GM21737 (cell line): ENCODE measurements around the gene PRTFDC1.
A peak's percentile ranks its signal among the peaks of the same experiment; 100 is the strongest.

Source experiments
- ATAC-seq: cut with Tn5 transposase; IDR thresholded peaks from one replicate; pipeline ENCODE4 v1.9.1; 2021; ENCODE audit warnings: mild to moderate bottlenecking, moderate library complexity; ENCODE audit not compliant: unreplicated experiment

PRTFDC1 gene

DNA sequence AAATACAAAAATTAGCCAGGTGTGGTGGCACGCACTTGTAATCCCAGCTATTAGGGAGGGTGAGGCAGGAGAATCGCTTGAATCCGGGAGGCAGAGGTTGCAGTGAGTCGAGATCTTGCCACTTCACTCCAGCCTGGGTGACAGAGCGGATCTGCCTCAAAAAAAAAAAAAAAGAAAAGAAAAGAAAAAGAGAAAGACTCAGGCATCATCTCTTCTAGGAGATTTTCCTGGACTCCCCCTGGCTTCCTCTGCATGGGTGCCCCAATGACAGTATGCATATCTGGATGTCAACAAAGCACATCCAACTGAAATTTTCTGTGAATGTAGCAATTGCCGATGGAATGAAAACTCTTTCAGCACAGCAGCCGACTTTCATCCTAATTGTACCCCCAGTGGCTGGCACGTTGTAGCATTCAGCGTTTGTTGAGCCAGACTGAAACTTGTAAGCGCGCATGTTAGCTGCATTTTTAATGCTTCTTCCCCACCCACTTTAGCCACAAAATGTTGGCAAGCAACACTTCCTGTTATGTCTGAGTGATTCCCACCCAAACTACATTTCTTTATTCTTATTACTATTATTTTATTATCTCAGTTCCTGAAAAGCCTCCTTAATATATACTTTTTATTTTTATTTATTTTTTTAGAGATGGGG, 70.2 kb downstream of the PRTFDC1 start:
- peak; percentile 72 for ATAC-seq

DNA sequence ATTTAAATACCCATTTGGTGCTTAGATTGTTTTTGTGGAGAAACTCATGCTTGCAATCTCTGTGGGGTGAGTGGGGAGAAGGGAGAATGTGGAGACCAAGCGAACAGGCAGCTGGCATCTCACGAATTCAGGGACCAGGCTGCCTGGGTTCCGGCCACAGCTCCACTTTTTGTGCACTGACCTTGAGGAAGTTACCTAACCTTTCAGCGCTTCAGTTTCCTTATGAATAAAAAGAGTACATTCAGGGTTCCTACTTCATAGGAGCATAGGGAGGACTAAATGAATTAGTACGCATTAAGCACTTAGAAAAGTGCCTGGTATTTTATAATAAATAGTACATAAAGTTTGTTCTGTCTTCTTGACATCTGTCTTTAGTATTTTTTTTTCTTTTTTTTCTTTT, 72.5 kb downstream of the PRTFDC1 start:
- ATAC-seq, result no peak

DNA sequence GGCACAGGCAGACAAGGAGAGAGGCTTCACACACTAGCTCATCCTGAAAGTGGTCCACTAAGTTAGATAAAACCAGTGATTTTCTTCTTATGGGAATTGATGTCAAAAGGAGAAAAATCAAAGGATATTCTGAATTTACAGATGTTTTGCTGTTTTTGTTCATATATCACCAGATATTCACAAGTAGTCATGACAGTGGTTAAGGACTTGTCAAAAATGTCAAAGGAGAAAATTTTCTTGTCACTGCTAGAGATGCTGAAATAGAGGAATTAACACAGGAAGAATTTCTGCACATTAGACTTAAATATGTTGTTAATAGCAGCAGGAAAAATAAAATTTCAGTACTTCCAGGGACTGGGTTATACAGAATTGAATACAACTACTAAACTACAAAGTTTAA, 78.3 kb downstream of the PRTFDC1 start:
- no peak for ATAC-seq

DNA sequence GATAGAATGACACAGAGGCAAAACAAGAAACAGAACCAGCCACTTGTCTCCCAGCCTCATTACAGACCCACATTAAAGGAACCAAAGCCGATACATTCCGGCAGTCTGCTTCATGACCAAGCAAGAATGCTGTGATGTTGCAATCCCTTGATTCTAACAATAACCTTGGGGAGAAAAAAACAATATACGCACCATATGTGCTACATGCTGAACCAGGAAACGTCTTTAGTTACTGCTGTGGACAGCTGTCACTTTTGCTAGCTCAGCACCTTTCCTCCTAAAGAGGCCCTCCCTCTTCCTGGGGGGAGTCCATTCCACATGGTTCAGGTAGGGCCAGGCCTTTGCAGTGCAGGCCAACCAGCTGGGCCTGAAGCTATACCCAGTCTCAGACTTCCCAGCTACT, 79.1 kb downstream of the PRTFDC1 start:
- ATAC-seq, result no peak

DNA sequence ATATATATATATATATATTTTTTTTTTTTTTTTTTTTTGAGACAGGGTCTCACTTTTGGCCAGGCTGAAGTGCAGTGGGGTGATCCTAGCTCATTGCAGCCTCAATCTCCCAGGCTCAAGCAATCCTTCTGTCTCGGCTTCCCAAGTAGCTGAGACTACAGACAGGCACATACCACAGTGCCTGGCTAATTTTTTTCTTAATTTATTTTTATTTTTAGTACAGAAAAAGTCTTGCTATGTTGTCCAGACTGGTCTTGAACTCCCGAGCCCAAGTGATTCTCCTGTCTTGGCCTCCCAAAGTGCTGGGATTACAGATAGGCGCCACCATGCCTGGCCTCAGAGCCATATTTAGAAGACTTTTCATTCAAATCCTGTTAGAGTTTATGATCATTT, 79.6 kb downstream of the PRTFDC1 start:
- ATAC-seq, result no peak

DNA sequence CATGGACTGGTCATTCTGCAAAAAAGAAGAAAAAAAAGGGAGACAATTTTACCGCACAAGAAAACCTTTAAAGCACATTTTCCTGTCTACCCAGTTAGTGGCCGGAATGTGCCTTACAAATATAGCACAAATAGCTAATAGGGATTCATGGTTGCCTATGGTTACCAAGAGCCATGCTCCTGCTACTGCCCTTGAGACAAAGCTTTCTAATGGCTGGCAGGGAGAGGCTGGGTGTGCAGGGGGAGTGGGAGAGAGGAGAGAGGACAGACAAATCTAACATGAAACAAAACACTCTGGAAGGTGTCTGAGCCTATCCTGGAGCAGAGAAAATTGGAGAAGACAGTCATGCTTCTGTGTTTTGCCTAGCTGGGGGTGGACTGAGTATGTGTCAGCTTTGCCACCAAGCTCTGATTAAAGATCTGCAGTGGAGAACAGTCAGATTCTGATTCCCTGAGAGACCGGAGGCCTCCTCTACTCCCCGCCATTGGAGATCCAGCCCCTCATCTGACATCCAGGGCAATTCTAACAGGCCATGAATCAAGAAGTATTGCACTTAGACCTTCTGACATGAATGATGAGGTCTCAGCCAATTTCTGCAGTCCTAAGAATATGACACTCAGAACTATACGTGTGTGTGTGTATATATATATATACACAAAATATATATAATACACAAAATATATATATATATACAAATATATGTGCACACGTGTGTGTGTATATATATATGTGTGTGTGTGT, 80.2 kb downstream of the PRTFDC1 start:
- ATAC-seq, result no peak

DNA sequence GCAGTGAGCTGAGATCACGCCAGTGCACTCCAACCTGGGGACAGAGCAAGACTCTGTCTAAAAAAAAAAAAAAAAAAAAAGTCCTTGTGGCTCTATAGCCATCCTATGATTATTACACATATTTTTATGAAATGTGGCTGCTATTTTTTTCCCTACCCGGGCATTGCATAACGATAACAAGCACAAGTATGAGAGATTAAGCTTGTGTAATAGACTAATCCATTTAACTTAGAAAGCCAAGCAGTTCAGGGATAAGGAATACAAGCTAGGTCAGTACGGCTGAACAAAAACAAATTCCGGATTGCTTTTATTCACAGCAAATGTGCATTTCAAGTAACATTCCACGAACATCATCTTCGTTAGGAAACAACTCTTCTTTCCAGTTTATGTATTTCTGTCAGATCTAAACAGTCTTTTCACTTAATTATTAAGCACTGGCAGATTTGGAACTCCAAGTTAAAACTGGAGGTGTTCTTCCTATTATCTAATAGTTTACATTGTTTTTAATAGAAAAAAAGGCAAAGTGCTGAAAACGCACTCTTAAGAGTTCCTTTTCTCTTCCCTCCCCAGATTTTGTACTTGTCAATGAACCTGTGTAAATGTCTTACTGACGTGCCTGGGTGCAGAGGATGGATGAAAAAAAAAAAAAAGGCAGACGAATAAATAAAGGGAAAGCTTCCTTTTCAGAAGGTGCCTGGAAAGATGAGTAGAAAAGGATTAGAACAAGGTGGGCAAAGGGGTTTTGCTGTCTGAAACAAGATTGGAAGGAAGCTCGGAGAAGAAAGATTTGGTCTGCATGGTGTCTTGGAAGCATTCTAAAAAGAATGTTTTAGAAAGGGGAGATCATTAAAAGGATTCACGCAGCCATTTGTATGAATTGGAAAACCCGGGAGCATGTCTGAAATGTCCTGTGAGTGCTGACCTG, 81.1 kb downstream of the PRTFDC1 start:
- no peak for ATAC-seq

DNA sequence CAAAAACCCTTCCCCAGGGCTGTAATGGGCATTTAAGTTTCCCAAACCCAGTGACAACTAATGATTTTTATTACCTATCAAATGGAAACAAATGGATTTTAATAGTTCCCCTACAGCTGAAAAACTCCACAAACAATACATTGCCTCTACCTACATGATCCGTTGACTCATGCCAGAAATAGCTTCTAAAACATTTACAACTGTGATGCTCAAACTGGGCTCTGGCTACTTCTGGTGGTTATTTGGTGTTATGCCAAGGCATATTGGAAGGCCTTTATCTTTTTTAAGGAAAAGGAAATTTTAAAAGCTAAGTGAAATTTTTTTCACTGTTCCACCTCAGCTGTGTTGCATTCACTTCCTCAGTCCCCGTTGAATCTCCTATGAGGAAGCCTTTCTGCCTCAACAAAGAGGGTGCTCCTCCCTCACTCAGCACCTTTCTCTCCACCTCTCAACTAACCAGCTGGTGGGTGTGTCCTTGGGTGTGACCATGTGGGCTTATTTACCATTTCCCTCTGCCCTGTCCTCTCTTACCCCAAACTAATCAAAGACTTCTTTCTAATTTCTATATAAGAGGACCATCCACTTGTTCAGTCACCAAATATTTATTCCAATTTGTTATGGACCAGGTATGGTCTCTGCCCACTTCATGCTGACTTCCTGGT, 82.9 kb downstream of the PRTFDC1 start:
- no peak for ATAC-seq

DNA sequence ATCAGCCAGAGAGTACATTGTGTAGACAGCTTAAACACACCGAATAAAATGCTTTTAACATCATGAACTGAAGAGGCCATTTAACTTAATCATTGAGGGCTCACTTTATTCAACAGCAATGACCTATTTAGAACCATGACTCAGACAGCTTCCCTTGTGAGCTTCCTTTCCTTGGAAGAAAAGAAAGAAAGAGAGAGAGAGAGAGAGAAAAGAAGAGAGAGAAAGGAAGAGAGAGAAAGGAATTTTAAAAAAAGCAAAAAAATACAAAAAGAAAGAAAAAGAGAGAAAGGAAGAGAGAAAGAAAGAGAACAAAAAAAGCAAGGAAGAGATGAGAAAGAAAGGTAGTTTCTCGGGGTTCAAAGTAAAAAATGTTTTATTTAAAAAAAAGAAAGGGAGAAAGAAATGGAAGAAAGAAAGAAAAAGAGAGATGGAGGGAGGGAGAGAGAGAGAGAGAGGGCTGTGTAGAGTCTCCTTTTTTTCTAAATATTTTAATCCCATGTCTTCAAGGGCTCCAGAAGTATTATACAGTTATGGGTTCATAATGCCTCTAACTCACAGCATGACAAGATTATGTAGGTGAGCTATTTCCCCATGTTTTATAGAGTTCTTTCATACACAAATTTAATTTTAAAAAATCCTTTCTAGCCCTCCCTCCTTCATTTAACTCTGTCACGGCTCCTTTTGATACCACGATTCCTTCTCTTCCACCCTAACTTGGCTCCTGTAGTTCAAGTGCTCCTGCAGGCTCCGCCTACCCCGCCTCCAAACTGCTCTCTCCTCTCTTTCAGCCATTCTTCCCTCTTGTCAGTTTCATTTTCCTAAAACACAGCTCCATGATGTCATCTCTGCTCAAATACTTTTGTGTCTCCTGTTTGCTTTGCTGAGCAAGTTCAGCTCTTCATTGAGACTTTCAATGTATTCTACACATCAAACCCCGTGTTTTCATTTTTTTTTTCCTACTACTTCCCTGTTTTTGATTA, 85.5 kb downstream of the PRTFDC1 start:
- ATAC-seq, result no peak

DNA sequence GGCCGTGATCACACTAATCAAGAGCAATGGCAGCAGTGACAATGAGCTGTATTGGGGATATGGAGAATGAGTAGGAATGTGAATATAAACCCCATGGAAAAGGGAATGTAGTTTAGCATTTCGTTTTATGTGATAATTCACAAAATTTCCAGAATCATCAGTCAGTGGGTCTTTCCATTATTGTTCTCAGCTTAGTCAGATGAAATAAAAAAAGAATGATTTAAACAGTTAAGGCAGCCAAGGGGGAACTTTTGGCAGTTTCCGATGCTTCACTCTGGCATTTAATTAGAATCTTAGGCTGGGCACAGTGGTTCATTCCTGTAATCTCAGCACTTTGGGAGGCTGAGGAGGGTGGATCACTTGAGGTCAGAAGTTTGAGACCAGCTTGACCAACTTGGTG, 86.6 kb downstream of the PRTFDC1 start:
- no peak for ATAC-seq

DNA sequence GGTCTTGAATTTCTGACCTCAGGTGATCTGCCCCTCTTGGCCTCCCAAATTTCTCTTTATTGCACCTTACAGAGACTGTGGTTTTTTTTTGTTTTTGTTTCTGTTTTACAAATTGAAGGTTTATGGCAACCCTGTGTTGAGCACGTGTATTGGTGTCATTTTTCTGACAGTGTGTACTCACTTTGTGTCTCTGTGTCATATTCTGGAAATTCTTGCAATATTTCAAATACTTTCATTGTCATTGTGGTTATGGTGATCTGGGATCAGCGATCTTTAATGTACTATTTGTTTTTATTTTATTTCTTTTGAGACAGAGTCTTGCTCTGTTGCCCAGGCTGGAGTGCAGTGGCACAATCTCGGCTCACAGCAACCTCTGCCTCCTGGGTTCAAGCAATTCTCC, 89.8 kb downstream of the PRTFDC1 start:
- ATAC-seq, result no peak

DNA sequence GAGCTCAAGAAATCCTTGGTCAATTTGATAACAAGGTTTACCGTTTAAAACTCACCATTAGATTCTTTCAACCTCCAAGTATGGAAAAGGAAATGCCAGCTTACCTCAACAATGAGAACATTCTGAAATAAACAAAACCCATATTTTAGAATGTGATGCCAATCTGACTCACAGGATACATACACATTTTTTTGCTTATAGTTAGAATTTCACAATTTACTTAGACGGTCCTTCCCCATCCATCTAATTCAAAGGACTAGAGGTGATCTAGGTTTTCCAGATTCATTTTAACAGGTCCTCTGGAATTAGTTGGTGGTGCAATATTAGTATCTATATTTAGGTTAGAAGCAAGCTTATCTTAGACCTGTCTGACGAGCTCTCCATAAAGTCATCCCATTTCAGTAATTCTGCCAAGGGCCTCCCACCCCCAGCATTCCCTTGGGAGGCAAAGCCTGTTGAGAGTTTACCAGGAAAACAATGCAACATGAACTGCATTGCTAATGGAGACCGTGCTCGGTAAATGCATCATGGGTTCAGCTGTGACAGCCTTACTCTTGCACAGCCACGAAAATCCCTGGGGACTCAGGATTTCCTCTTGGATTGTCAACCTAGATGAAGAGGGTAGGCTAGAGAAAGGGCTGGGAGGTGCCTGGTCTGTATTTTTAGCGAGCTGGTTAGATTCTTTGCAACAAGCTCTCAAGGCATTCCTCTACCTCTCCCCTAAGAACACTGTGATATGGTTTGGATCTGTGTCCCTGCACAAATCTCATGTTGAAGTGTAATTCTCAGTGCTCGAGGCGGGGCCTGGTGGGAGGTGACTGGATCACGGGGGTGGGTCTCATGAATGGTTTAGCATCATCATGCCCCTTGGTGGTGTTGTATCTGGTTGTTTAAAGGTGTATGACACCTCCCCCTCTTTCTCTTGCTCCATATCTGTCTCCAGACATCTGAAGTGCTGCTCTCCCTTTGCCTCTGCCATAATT, 93.8 kb downstream of the PRTFDC1 start:
- ATAC-seq, result no peak

DNA sequence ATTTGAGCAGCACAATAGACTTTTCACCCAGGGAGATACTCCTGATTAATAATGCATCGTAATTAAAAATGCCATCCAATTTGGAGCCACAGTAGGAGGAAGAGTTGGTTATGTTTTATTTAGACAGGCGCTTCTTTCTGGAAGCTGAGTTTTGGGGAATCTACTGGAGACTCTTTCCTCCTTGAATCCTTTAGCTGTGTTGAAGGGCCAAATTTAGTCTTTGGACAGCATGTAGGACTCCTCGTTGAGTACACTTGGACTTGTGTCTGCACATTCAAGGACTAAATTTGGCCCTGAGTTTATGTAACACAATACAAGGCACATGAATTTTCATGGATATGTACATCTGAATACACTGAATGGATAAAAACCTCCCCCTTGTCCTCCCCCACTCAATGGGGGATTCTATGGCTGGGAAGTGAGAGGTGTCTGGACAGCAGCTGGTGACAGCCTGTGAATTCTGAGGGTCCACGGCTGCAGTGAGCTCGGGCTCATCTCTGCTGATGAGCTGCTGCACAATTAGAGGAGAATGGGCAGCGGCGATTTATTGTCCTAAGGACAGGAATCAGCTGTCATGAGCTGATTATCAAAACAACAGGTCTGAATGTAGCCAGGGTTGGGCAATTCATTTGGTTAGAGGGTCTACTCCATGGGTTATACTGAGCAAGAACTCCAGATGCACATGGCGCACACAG, 95.2 kb downstream of the PRTFDC1 start:
- ATAC-seq, result no peak

DNA sequence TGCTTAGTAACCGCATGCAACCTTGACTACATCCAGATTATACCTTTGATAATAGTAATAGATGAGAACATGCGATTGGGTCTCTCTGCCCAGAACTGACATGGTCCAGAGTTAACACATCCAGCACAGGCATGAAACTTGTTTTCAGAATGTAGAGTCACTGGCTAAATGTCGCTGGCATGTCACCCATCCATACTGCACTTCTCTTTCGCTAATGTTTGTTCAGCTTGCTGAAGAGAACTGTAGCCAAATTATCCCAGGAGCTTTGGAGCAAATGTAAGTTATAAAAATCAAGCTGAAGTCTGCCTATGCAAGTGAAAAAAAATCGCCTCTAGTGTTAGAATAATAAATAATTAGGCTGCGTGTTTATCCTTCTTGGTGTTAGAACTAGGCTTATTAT, 98.2 kb downstream of the PRTFDC1 start:
- ATAC-seq, result no peak

DNA sequence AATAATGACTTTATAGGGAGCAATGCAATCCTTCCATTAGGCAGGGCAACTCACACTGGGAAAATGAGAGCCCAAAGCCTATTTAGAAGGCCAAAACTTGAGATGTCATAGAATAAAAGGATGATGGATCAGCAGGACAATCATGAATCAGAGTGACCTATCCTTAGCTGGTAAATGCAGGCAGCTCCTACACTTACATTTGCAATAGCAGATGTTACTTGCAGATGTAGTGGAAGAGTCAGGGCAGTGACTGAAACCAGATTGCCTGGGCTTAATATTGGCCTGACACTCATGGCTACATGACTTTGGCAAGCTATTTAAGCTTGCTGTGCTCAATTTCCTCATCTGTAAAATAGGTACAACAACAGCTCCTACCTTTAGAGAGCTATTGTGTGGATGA, 98.7 kb downstream of the PRTFDC1 start:
- ATAC-seq, result no peak

DNA sequence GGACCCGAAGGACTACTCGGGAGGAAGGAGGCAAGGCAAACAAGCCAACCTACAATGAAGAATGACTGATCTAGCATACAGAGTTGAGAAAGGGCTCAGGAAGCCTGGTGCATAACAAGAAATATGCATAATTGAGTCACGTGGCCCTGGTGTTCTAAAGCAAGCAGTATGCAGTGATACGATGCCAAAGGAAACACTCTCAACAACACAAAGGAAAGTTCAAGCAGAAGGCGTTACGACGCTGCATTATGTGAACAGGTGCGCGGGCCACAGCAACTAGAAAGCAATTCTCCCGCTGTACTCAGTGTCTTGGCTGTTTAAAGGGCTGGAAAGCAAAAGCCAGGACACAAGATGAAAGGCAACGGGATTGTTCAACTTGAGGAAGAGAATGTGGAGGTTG, 100.8 kb downstream of the PRTFDC1 start:
- ATAC-seq, result no peak

DNA sequence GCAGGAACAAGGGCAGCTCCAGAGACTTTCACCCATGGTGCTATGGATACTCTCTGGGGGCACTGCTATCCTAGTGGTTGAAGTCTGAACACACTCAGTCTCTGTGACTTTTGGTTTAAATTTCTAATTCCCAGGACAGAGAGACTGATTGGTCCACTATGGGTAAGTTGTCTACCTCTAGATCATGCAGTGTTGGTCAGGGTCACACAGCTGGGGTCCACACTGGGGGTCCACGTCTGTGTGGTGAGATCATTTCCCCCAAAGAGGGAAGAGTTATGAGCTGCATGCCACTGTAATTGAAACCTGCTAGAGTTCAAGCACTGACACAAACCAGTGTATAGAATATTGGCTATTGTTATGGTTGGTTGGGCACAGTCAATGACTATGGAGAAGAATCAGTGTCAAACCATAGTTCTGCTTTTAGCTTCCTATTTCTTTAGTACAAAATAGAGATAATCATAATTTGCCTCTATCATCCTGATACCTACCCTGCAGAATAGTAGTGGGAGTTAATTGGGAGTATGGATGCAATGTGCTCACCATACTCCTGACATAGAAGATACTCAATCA, 101.6 kb downstream of the PRTFDC1 start:
- ATAC-seq, result no peak
